GM18508 (cell line): Measurements from ENCODE around the gene WDR64.

Experiments
- ATAC-seq: cut with Tn5 transposase; IDR thresholded peaks from one replicate; pipeline ENCODE4 v1.9.1; 2021; ENCODE audit warnings: moderate number of reproducible peaks; ENCODE audit not compliant: insufficient read depth, unreplicated experiment

Gene WDR64

DNA sequence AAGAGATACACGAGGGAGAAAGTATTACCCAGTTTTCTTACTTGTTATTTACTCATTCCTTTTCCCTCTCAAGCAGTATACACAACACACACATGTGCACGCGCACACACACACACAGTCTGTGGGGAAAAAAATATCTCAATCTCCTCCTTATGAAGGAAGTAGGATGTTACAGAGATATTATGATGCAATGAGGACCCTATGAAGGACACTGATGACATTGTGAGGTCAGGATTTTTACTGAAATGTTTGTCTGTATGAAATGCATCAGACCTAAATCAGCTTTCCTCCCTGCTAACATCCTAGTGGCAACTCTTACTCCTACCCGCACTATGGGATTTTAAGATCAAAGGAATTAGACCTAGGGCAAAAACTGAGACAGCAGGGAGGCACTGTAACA lies at the start of gene WDR64:
Gene WDR64, plus strand, starts transcription at position 270 of the 400 bp plus-strand sequence. CDS start 204 bp downstream, outside the sequence.
- ATAC-seq = no peak

DNA sequence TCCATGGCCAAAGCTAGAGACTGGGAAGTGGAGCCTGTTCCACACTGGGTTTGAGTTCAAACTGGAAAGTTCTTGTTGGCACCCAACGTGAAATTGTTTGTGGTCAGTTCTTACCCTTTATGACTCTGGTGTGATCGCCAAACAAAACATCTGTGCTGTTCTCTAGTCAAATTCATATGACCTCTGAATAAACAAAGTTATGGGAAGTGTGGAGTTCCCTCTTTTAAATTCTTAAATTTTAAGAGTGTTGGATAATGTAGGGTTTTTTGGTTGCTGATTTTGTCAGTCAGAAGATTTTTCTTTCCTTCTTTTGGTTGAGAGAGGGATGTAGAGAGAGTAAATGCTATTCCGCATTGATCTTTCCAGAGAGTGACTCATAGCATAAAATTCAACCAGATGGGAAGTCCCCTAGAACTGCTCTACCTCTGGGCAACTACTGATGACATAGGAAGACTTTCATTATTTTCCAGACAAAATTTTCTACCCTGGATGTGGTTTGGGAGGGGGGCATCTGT lies 48.3 kb upstream of the WDR64 start:
- ATAC-seq = no peak

DNA sequence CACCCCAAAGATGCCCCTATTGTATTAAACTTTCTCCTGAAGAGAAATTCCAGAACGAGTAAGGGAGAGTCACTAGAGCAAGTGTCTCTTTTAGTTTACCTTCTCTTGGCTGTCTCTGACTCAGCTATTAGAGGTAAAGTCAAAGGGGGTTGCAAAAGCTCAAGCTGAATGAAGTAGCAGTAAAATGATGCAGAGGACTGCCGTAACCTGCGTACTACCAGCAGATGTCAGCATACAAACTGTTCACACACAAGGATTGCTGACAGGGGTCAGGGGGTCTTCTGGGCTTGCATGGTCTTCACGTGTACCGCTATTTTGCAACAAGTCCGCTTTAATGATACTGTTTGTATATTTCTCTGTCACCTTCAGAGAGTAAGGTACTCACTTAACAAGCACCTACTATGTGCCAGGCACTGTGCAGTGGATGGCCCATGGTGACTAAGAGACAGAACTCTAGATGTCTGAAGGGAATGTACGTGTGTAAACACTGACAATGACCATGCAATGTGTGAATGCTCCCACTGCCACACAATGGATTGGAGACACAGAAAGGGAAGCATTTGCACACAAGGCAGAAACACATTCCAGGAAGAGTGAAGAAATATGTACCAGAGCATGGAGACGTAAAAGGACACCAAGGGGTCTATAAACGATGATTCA lies 46.8 kb upstream of the WDR64 start:
- ATAC-seq = no peak

DNA sequence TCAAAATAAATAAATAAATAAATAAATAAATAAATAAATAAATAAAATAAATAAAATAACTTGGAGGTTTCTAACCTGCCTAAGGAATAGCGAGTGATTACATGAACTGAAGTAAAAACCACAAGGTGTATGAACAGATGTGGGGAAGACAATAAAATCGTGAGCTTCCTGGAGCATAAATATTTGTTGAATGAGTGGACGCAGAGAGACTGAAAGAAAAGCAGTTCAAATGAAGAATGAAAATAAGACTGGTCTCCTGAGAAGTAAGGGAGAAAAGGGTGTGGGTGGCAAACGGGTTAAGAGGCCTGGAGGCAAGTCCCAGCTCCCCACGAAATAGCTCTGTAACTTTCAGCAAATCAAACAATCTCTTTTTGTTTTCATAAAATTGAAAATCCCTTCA lies 45.5 kb upstream of the WDR64 start:
- ATAC-seq = no peak

DNA sequence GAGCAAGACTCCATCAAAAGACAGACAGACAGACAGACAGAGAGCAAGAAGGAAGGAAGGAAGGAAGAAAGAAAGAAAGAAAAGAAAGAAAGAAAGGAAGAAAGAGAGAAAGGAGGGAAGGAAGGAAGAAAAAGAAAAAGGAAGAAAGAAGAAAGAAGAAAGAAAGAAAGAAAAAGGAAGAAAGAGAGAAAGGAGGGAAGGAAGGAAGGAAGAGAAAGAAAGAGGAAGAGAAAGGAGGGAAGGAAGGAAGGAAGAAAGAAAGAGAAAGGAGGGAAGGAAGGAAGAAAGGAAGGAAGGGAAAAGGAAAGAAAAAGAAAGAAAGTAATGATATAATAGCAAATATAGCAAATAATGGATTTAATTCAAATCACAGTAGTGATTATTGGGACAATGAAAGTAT lies 44.6 kb upstream of the WDR64 start:
- no peak for ATAC-seq

DNA sequence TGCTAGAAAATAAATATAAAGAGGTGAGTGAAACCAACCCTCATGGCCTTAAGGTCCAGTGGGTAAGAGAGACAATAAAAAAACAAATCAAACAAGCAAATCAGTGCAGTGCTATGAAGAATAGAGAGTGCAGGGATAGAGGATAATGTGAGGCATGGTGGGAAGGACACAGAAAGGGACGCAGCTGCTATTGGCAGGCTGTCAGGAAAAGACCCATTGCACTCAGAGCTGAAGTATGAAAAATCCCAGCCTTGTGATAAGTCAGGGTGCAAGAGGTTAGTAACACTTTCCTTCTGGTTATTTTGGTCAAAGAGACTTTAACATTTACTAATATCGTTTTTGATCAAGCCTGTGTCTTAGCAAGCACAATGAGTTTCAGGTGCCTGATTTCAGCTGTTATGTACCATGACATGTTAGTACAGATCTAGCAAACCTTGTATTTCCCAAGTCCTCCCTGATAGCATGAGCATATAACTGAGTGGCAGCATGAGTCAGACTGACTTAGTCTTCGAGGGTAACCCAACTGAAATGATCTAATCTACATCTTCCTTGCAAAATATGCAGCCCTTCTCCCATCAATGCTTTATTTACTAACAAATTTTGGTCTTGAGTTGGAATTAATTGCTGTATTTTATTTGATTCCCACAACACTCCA lies 43.6 kb upstream of the WDR64 start:
- no peak for ATAC-seq

DNA sequence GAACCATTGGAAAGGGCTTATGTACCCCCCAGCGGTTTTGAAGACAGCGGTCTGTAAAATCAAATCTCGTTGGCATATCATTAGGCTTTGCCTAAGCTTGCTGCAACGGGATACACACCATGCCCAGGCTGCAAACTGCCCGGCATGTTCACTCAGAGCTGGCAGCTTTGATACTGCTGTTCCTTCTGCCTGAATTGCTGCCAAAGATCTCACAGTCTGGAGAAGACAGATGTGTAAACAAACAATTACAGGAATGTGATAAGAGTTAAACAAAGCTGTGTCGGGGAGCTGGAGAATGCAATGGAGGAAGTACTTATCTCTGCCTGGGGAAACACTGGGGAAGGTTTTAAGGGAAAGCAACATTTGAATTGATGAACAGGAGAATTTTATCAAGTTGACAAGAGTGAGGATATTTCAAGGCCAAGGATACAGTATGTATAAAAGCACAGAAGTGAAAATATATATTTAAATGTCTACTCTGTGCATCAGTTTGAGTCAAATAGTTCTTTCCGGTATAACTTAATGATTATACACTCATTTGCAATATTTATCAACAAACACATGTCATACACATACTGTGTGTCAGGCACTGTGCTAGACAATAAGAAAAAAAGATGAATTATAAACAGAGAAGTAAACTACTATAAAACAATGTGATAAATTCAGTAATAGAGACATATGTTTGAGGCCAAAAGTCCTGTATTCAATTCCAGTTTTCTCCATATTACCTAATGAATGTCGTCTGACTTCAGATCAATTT lies 41.8 kb upstream of the WDR64 start:
- no peak for ATAC-seq

DNA sequence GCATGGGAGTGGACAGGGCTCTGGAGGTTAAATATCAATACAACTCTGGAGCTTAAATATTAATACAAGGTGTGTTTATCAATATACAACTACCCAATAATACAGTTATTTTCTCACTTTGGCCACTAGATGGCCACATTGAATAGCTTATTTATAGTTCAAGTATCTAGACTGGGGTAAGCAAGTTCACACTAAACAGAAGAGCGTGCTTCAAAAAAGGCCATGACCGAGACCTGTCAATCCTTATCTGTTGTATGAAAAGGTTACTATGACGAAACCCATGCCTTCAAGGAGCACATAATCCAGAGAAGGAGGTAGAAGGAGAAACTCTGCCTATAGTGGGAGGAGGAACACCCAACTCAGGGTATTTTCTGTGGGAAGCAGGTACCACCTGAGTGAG lies 41.0 kb upstream of the WDR64 start:
- peak; percentile 91 for ATAC-seq

DNA sequence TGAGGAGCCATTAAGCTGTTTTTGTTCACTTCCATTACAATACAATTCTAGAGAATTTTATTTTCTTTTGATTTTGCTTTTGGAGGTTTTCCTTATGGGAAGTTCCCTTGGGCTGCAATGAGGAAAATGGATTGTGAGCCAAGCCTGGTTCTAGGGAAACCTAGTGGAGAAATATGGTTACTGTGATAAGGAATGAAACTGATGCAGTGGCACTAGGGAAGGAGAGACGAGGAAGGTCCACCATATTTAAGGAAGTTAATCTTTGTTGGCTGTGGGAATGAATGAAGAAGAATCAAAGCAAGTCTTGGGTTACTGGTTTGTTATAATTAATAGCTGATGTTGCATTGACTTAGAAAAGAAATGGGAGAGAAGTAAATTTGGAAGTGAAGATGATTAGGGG lies 40.3 kb upstream of the WDR64 start:
- no peak for ATAC-seq

DNA sequence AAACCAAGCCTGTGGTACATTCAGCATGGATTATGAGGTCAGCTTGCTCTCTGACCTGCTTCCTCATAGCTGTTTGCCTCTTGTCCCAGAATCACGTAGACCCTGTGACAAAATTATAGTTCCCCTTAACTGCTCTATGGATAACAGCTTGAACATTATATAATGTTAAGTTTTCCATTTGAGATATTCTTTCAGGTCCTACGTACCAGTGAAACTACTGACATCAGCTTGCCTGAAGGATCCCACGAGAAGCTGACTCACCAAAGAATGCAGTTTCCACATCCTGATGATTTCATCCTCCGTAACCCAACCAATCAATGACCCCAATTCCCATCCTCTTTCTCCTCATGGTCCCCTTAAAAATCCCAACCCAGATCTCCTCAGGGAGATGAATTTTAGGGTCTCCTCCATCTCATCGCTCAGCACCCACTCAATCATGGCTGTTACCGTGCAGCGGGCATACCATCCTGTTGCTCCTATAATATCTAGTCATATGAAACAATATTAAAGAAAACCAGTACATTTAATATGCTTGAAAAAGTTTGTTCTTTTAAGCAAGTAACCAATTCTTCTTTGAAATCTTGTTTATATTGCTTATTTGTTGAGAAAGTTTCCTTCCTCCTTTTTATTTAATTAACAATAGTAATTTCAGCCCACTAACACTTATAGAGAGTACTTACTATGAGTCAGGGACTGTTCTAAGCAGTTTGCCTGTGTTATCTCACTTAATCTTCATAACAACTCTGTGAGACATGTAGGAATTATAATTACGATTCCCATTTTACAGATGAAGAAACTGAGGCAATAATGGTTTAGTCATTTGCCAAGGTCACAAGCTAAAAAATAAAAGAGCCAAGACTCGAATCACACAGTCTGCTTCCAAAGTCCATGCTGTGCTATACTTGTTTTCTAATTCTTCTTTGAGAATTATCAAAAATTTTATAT lies 39.3 kb upstream of the WDR64 start:
- no peak for ATAC-seq

DNA sequence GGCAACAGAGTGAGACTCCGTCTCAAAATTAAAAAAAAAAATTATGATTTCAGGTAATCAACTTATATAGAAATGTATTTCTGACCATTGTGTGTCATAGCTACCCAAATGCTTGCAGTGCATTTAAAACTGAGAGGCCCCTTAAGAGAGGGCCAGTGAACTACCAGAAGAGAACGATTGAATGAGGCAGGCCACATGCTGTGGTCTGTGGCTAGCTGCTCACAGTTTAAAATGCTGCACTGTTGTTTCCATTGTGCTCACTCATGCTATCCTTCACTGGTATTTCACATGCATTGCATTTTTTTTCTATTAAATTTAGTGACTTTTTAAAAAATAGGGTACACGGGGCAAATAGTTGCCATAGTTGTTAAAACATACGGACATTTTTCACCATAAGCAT lies 37.9 kb upstream of the WDR64 start:
- no peak for ATAC-seq

DNA sequence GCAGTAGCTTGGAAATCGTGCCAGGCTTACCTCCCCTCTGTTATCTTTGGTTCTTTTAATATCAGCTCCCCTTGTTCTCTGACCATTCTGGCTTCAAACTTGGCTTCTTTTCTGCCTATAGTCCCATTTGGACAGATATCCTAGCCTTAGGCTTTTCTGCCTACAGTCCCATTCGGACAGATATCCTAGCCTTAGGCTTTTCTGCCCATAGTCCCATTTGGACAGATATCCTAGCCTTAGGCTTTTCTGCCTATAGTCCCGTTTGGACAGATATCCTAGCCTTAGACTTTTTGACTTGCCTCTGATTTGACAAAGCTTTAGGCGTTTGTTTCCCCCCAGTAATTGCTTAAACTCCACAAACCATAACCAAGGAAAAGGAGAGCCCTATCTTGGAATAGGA lies 37.5 kb upstream of the WDR64 start:
- ATAC-seq = no peak

DNA sequence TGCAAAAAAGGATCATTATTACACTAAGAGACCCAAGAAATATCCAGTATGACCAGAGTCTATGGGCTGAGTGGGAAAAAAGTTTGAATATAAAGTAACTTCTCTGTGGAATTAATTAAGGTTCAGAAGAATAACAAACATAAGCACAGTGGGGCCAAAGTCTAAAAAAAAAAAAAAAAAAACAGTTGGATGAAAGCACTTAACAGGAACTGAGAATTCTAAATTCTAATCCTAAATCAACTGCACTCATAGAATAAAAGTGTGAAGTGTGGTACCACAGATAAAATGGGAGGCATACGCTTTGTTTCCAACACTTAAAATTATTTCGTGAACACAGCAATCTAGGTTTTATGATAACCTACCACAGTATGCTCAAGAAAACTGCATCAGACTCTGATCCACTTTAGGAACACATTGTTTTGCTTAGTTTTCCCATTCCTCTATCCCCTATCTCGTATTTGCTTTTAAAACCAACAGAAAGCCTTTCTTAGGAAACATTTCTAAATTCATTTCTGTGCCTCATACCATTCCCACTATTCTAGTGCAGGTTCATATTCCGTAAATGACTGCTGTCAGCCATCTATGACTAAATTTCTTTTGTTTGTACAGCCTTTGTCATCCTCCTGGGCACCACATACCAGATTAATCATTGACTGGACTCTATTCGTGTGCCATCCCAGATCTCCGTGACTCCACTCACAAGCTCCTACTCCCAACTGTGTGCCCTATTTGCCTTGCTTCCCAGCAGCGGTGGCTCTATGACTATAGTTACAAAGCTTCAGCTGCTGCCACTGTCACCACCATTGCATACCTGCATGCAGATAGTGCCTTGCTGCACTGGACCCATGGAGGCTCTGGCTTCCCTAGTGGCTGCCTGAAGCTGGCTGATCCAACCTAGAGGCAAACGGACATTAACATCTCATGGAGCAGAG lies 36.8 kb upstream of the WDR64 start:
- ATAC-seq = no peak

DNA sequence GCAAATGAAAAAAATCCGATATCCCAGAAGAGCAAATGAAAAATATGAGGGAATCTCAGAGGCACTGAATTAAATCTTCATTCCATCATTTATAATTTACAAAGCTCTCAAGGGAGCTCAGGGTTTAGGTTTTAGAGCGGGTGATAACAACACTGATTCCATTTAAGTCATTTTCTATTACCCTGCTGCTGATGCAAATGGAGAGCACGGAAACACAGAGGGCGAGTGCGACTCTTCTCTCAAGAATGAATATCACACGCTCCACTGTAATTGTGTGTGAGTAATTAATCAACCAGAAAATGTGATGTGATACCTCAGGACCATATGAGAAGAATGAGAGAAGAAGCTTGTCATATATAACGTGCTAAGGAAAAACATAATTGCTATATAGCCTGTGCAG lies 34.7 kb upstream of the WDR64 start:
- no peak for ATAC-seq

DNA sequence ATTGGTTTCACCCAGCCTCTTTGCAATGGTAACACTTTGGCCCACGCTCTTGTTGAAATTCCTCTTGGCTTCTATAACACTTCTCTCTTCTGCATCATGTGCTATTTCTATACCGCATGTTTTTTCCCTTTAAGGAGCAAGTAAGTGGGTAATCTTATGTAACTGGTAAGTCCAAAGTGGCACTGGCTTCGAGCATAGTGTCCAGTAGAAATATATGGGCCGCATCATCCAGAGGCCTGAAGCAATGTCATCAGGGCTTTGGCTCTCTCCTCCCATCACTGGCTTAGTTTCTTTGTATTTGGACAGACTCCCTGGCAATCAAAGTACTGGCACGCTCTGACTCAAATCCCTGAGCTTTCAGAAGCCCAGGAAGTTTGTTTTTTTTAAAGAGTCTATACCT lies 29.4 kb upstream of the WDR64 start:
- ATAC-seq = no peak

DNA sequence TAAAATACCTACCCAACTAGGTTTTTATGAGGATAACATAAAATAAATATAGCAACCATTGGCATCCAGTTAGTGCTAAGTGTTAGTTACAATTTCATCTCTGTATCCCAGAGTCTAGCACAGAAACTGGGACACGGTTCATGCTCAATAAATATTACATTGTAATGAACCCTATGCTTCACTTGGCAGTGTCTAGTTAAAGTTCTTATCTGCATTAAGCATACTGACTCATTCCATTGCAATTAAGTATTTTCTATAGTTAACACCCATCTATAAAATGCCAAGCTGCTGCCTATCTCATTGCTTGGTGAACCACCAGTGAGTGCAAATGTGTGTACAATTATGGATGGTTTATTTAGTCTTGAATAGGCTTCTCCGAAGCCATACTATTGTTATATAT lies 27.1 kb upstream of the WDR64 start:
- ATAC-seq = no peak

DNA sequence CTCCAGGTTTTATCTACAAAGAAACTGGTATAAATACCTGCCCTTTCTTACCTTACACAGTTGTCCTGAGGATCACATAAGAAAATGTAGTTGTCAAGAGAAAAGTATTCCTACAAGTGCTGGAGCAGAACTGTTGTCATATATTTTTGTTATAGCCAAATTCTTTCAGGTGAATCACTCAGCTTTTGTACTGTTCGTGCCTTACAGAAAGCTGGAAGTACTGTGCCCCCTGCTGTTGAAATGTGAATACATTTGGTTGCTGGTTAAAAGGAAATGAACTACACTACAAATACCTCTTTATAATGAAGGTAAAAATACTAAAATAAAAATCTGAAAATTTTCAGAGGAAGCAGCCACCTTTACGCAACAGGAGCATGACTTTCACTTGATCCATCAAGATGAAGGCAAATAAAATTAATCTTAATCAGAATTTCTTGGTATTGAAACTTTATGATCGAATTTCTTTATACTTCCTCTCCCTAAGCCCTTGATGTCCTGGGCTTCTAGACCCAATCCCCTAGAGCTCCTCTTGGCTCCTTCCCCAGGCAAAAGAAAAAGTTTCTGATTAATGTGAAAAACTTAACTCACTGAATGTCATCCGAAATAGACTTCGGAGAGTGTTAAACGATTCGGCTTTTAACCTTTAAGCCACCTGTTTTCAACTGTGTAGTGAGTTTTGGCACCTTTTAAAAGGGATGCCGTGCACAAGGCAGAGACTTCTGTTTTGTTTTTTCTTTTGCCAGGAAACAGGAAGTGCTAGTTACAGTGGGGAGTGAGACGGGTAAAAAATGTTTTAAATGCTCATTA lies 24.4 kb upstream of the WDR64 start:
- no peak for ATAC-seq

DNA sequence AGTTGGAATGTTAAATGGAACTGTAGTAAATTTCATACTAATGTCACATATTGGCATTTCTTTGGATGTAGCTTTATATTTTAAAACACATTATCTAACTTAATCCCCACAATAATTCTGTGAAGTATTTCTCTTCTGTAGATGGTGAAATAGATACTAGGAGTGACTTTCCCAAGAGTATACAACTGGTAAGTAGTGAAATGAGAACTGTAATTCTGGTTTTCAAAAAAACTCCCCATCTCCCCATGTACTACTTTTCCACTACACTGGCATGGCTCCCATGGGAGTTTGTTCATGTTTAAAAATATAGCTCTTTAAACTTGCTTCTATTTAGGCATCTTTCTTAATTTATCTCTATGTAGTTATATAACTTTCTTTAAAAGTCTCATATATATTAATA lies 22.1 kb upstream of the WDR64 start:
- no peak for ATAC-seq
